Lower leg skin (tissue), 3 donors: ENCODE data around the gene EHD4.

Experiments used
- CTCF ChIP-seq, 3 donors: fragments of 450-650 bp; IDR thresholded peaks; one replicate each; pipeline ENCODE4 v1.5.1; 2016; ENCODE audit warnings: antibody characterized with exemption in 3 of 3, mild to moderate bottlenecking in 3 of 3, moderate library complexity in 2 of 3
- POLR2A ChIP-seq, 2 donors: fragments of 450-650 bp; IDR thresholded peaks; one replicate each; pipeline ENCODE4 v1.6.1; 2016 to 2017; ENCODE audit warnings: antibody characterized with exemption in 2 of 2, mild to moderate bottlenecking in 1 of 2, moderate library complexity in 1 of 2

- no peak for TF ChIP-seq POLR2A (IDR thresholded peaks at IDR 0.05)
- TF ChIP-seq CTCF (IDR thresholded peaks at IDR 0.05), result no peak
These were observed 51.2 kb downstream of the EHD4 start for GRCh38 chr15:41921167-41921566.
